ENCODE results near the gene CCDC148. TPM values are rescaled to one million over a fixed set of nuclear protein-coding genes. Genes with fewer than 3 reads are reported as not detected.

Gene CCDC148
- polyA plus RNA-seq, 3 donors: not detected

GRCh38 chr2:158380746-158381145, 75.8 kb downstream of the CCDC148 start:
- Histone ChIP-seq H3K27ac (ENCODE audit: low read depth in 1 of 2, low read length in 2 of 2) (no peak overlapping the region), H3K27me3 (ENCODE audit: control insufficient read depth in 2 of 2, insufficient read depth in 2 of 2, low read length in 2 of 2) (no peaks in the 10 kb centered on the region), H3K79me2 (ENCODE audit: insufficient read depth, low read length) (no peaks in the 10 kb centered on the region), H3K36me3 (replicated peaks in 1 of 2; ENCODE audit: control insufficient read depth in 1 of 2, insufficient read depth in 2 of 2, low read length in 2 of 2) (no peaks in the 10 kb centered on the region), H4K20me1 (ENCODE audit: insufficient read depth, low read length) (no peaks in the 10 kb centered on the region), H3K9ac (ENCODE audit: insufficient read depth, low read length, poor library complexity, severe bottlenecking) (no peak overlapping the region), H2AFZ (ENCODE audit: insufficient read depth, low read depth, low read length, poor library complexity, severe bottlenecking) (no peak overlapping the region), H3K4me2 (replicated peaks; ENCODE audit: extremely low read depth, low read length, poor library complexity, severe bottlenecking) (no peak overlapping the region), H3K4me3 (replicated peaks in 1 of 3; ENCODE audit: low read depth in 2 of 3, low read length in 3 of 3) (no peak overlapping the region), H3K4me1 (ENCODE audit: control insufficient read depth in 1 of 2, insufficient read depth in 2 of 2, low read length in 2 of 2) (no peaks in the 10 kb centered on the region), H3K9me3 (replicated peaks in 1 of 2; ENCODE audit: control insufficient read depth in 1 of 2, insufficient read depth in 1 of 2, low read length in 2 of 2) (no peaks in the 10 kb centered on the region)
- DNase-seq: no peak
- peaks cover 0 to 12% (median 2%) of the 10 kb centered on the region in 7 donors for H3K9me3 Mint-ChIP-seq
- peaks cover 0 to 2% (median 1%) of the 10 kb centered on the region in 3 donors for H3K27me3 Mint-ChIP-seq (ENCODE audit: low read depth in 3 of 3)
- TF ChIP-seq CTCF (IDR thresholded peaks at IDR 0.05): no peak
- H3K4me3 Mint-ChIP-seq: no peak overlapping the region
- no peaks in the 10 kb centered on the region for H3K4me1 Mint-ChIP-seq
- intact Hi-C loops (cut with micrococcal nuclease): no loop called here
- no peak overlapping the region for H3K27ac Mint-ChIP-seq
- H3K36me3 Mint-ChIP-seq: no peaks in the 10 kb centered on the region

- Mint-ChIP-seq H3K27me3 (ENCODE audit: low read depth in 3 of 3) (peaks cover 0 to 2% (median 1%) of the 10 kb centered on the region in 3 donors), H3K36me3 (no peaks in the 10 kb centered on the region), H3K4me1 (no peaks in the 10 kb centered on the region), H3K4me3 (no peak overlapping the region), H3K27ac (no peak overlapping the region), H3K9me3 (peaks cover 0 to 10% (median 2%) of the 10 kb centered on the region in 7 donors)
- no peak overlapping the region for H3K4me2 ChIP-seq (replicated peaks; ENCODE audit: extremely low read depth, low read length, poor library complexity, severe bottlenecking)
- no peaks in the 10 kb centered on the region for H3K36me3 ChIP-seq (replicated peaks in 1 of 2; ENCODE audit: control insufficient read depth in 1 of 2, insufficient read depth in 2 of 2, low read length in 2 of 2)
- H2AFZ ChIP-seq (ENCODE audit: insufficient read depth, low read depth, low read length, poor library complexity, severe bottlenecking): no peak overlapping the region
- no peaks in the 10 kb centered on the region for H3K27me3 ChIP-seq (ENCODE audit: control insufficient read depth in 2 of 2, insufficient read depth in 2 of 2, low read length in 2 of 2)
- no peaks in the 10 kb centered on the region for H3K79me2 ChIP-seq (ENCODE audit: insufficient read depth, low read length)
- no CpG with 5 or more reads among the region's 1 CpG for WGBS (ENCODE audit: insufficient coverage)
- H3K4me1 ChIP-seq (ENCODE audit: control insufficient read depth in 1 of 2, insufficient read depth in 2 of 2, low read length in 2 of 2): no peaks in the 10 kb centered on the region
- H3K9ac ChIP-seq (ENCODE audit: insufficient read depth, low read length, poor library complexity, severe bottlenecking): no peak overlapping the region
- H3K27ac ChIP-seq (ENCODE audit: low read depth in 1 of 2, low read length in 2 of 2): no peak overlapping the region
- TF ChIP-seq CTCF (IDR thresholded peaks at IDR 0.05): no peak
- no peak overlapping the region for H3K4me3 ChIP-seq (replicated peaks in 1 of 3; ENCODE audit: low read depth in 2 of 3, low read length in 3 of 3)
- H4K20me1 ChIP-seq (ENCODE audit: insufficient read depth, low read length): no peaks in the 10 kb centered on the region
- intact Hi-C loops (cut with micrococcal nuclease): no loop called here
- no peaks in the 10 kb centered on the region for H3K9me3 ChIP-seq (replicated peaks in 1 of 2; ENCODE audit: control insufficient read depth in 1 of 2, insufficient read depth in 1 of 2, low read length in 2 of 2)
- no peak for DNase-seq
These were observed 77.6 kb downstream of the CCDC148 start for GRCh38 chr2:158378926-158379325.
